IMR-90 (cell line): ENCODE measurements around the gene TIMM10. TPM values are rescaled to one million over a fixed set of nuclear protein-coding genes. Genes with fewer than 3 reads are reported as not detected.

Source experiments
- ATAC-seq: fragments of 200-7000 bp; cut with Tn5 transposase; 2 replicates; pipeline ENCODE4 v1.9.1; 2020; ENCODE audit warnings: low read depth, mild to moderate bottlenecking, moderate library complexity
- BruUV-seq: library from RNA; stranded (reverse); fragments of 400-500 nt; replicated peaks from 2 replicates; lab custom pipeline; 2021; lab: Mats Ljungman, UMichigan
- CTCF ChIA-PET: fragments of 300-600 bp; formaldehyde crosslinking; extraction: SDS; loops from one replicate; lab custom pipeline; 2021; ENCODE audit warnings: antibody characterized with exemption; lab: Yijun Ruan, JAX
- POLR2A ChIA-PET: fragments of 300-600 bp; sonication (Branson Sonifier 250); formaldehyde crosslinking; loops from one replicate; lab custom pipeline; 2022; ENCODE audit warnings: antibody characterized with exemption; ENCODE audit not compliant: unreplicated experiment; lab: Charles Lee
- DNase-seq: peaks from one replicate; pipeline ENCODE4 v3.0.0; 2013
- H2AFZ ChIP-seq: replicated peaks from 2 replicates; pipeline ENCODE3; 2013; ENCODE audit warnings: low read length, mild to moderate bottlenecking; ENCODE audit not compliant: poor library complexity
- H2AK5ac ChIP-seq: 2 replicates; pipeline ENCODE4 v1.6.1; 2013; ENCODE audit warnings: low read depth, low read length, inconsistent platforms
- H2AK9ac ChIP-seq: replicated peaks from 2 replicates; pipeline ENCODE3; 2013; ENCODE audit warnings: mild to moderate bottlenecking, low read depth, low read length, moderate library complexity; ENCODE audit not compliant: poor library complexity
- H2BK120ac ChIP-seq: 2 replicates; pipeline ENCODE4 v1.6.1; 2013; ENCODE audit warnings: low read depth, low read length, inconsistent platforms
- H2BK15ac ChIP-seq: 3 replicates; pipeline ENCODE4 v1.6.1; 2013; ENCODE audit warnings: low read depth, low read length, inconsistent platforms
- H2BK20ac ChIP-seq: 2 replicates; pipeline ENCODE4 v1.6.1; 2013; ENCODE audit warnings: low read depth, mild to moderate bottlenecking, inconsistent platforms, low read length, moderate library complexity
- H2BK5ac ChIP-seq: 2 replicates; pipeline ENCODE4 v1.6.1; 2013; ENCODE audit warnings: mild to moderate bottlenecking, low read depth, low read length, inconsistent platforms; ENCODE audit not compliant: poor library complexity, severe bottlenecking
- H3K14ac ChIP-seq: replicated peaks from 2 replicates; pipeline ENCODE4 v1.6.1; 2013; ENCODE audit warnings: low read depth, low read length, inconsistent platforms
- H3K18ac ChIP-seq: 2 replicates; pipeline ENCODE4 v1.6.1; 2013; ENCODE audit warnings: low read depth, low read length, control low read depth
- H3K23ac ChIP-seq: 2 replicates; pipeline ENCODE4 v1.6.1; 2013; ENCODE audit warnings: low read depth, low read length, inconsistent platforms
- H3K27ac ChIP-seq: 2 replicates; pipeline ENCODE4 v1.5.1; 2013; ENCODE audit warnings: mild to moderate bottlenecking, control low read depth, low read length; ENCODE audit not compliant: insufficient read depth
- H3K27me3 ChIP-seq: 2 replicates; pipeline ENCODE4 v1.6.1; 2013; ENCODE audit warnings: low read length; ENCODE audit not compliant: control insufficient read depth, insufficient read depth
- H3K36me3 ChIP-seq: 2 replicates; pipeline ENCODE4 v1.6.1; 2013; ENCODE audit warnings: low read length, mixed read lengths; ENCODE audit not compliant: control insufficient read depth, insufficient read depth
- H3K4ac ChIP-seq: 2 replicates; pipeline ENCODE4 v1.6.1; 2013; ENCODE audit warnings: low read depth, low read length, inconsistent platforms
- H3K4me1 ChIP-seq: 2 replicates; pipeline ENCODE4 v1.6.1; 2013; ENCODE audit warnings: low read length, mixed read lengths; ENCODE audit not compliant: control insufficient read depth, insufficient read depth
- H3K4me2 ChIP-seq: 2 replicates; pipeline ENCODE4 v1.6.1; 2013; ENCODE audit warnings: low read depth, mild to moderate bottlenecking, control low read depth, low read length, moderate library complexity
- H3K4me3 ChIP-seq: 2 replicates; pipeline ENCODE4 v1.5.1; 2013; ENCODE audit warnings: low read depth, mild to moderate bottlenecking, control low read depth, low read length, moderate library complexity; ENCODE audit not compliant: insufficient read depth
- H3K56ac ChIP-seq: 2 replicates; pipeline ENCODE4 v1.6.1; 2013; ENCODE audit warnings: low read length, inconsistent platforms; ENCODE audit not compliant: insufficient read depth; ENCODE audit errors: extremely low read depth
- H3K79me1 ChIP-seq, 2 experiments: 2 replicates each; pipeline ENCODE4 v1.6.1; 2013; ENCODE audit warnings: low read length in 2 of 2, inconsistent platforms in 1 of 2, low read depth in 1 of 2
- H3K9ac ChIP-seq: 2 replicates; pipeline ENCODE4 v1.6.1; 2013; ENCODE audit warnings: low read depth, low read length, control low read depth
- H3K9me1 ChIP-seq: 2 replicates; pipeline ENCODE4 v1.6.1; 2013; ENCODE audit warnings: low read length, inconsistent platforms; ENCODE audit not compliant: insufficient read depth
- H3K9me3 ChIP-seq: 2 replicates; pipeline ENCODE4 v1.6.1; 2013; ENCODE audit warnings: low read length; ENCODE audit not compliant: control insufficient read depth, insufficient read depth
- H4K20me1 ChIP-seq: 2 replicates; pipeline ENCODE4 v1.6.1; 2013; ENCODE audit warnings: low read length, inconsistent platforms; ENCODE audit not compliant: insufficient read depth
- H4K5ac ChIP-seq: 2 replicates; pipeline ENCODE4 v1.6.1; 2013; ENCODE audit warnings: mild to moderate bottlenecking, low read depth, low read length, control low read depth
- H4K8ac ChIP-seq, 2 experiments: 2 replicates each; pipeline ENCODE4 v1.6.1; 2013; ENCODE audit warnings: low read depth in 2 of 2, low read length in 2 of 2, control low read depth in 1 of 2, inconsistent platforms in 1 of 2
- H4K91ac ChIP-seq: 2 replicates; pipeline ENCODE4 v1.6.1; 2013; ENCODE audit warnings: low read depth, low read length, inconsistent platforms; ENCODE audit not compliant: insufficient read depth
- BHLHE40 ChIP-seq: fragments of 150-350 bp; IDR thresholded peaks from 2 replicates; pipeline ENCODE4 v1.6.1; 2016; ENCODE audit warnings: mild to moderate bottlenecking, low read depth, low read length
- CEBPB ChIP-seq: IDR thresholded peaks from 2 replicates; pipeline ENCODE4 v1.6.1; 2012; ENCODE audit warnings: low read depth, low read length, improper control_type of control experiment
- CHD1 ChIP-seq: IDR thresholded peaks from 2 replicates; pipeline ENCODE4 v1.6.1; 2012; ENCODE audit warnings: low read depth, low read length, improper control_type of control experiment
- FOS ChIP-seq: fragments of 150-350 bp; IDR thresholded peaks from 2 replicates; pipeline ENCODE4 v1.6.1; 2016; ENCODE audit warnings: low read depth, low read length
- MAFK ChIP-seq: IDR thresholded peaks from 2 replicates; pipeline ENCODE4 v1.6.1; 2012; ENCODE audit warnings: low read depth, low read length, improper control_type of control experiment
- MAZ ChIP-seq: IDR thresholded peaks from 2 replicates; pipeline ENCODE4 v1.6.1; 2012; ENCODE audit warnings: low read depth, mild to moderate bottlenecking, low read length, improper control_type of control experiment, moderate library complexity, borderline replicate concordance
- MXI1 ChIP-seq: IDR thresholded peaks from 2 replicates; pipeline ENCODE4 v1.6.1; 2012; ENCODE audit warnings: low read depth, mild to moderate bottlenecking, low read length, moderate library complexity, borderline replicate concordance
- NFE2L2 ChIP-seq: fragments of 150-350 bp; IDR thresholded peaks from 2 replicates; pipeline ENCODE4 v1.6.1; 2016; ENCODE audit warnings: low read depth, mild to moderate bottlenecking, low read length
- POLR2A ChIP-seq: IDR thresholded peaks from 2 replicates; pipeline ENCODE4 v1.6.1; 2012; ENCODE audit warnings: mild to moderate bottlenecking, low read depth, low read length
- RCOR1 ChIP-seq: IDR thresholded peaks from 2 replicates; pipeline ENCODE4 v1.6.1; 2012; ENCODE audit warnings: mild to moderate bottlenecking, low read length, improper control_type of control experiment; ENCODE audit not compliant: insufficient replicate concordance
- RFX5 ChIP-seq: IDR thresholded peaks from 2 replicates; pipeline ENCODE4 v1.8.0; 2012; ENCODE audit warnings: low read depth, mild to moderate bottlenecking, low read length, moderate library complexity
- SMC3 ChIP-seq: fragments of 150-350 bp; IDR thresholded peaks from 2 replicates; pipeline ENCODE4 v1.6.1; 2016; ENCODE audit warnings: low read depth, mild to moderate bottlenecking, antibody characterized with exemption, low read length, moderate library complexity
- USF2 ChIP-seq: fragments of 150-350 bp; IDR thresholded peaks from 2 replicates; pipeline ENCODE4 v1.6.1; 2017; ENCODE audit warnings: mild to moderate bottlenecking, antibody characterized with exemption, low read length, low read depth
- WGBS, 2 experiments: methylation state at CpG; one replicate each; pipeline versions ENCODE4 v1.1.5 to v1.1.7; 2013; ENCODE audit warnings: missing lambda C conversion rate in 2 of 2; ENCODE audit not compliant: insufficient read length in 1 of 2; ENCODE audit errors: extremely low coverage in 2 of 2; 5-methylcytosine and 5-hydroxymethylcytosine counted together
- dilution Hi-C: fragments of 300-500 bp; cut with HindIII; formaldehyde crosslinking; loops from one replicate; pipeline ENCODE4 v1.14.3; 2018; ENCODE audit warnings: low sequenced_read_pairs; ENCODE audit not compliant: unreplicated experiment
- in situ Hi-C: fragments of 300-500 bp; cut with MboI; formaldehyde crosslinking; loops from 3 replicates; pipeline ENCODE4 v1.14.3; 2019; ENCODE audit warnings: low sequenced_read_pairs, inconsistent platforms, mixed read lengths
- intact Hi-C: fragments of 100-400 bp; cut with micrococcal nuclease; formaldehyde crosslinking; loops from 2 replicates; pipeline ENCODE4 v1.10.0; 2022
- polyA plus RNA-seq, 3 experiments: library from polyadenylated mRNA; depleted of rRNA; stranded (reverse); fragments of >200 nt; gene quantifications; 2 replicates each; pipeline ENCODE4 v1.2.3, GENCODE V29; 2012; ENCODE audit warnings: low replicate concordance in 1 of 3
- total RNA-seq: library from RNA; depleted of rRNA; stranded (reverse); fragments of >200 nt; gene quantifications from 2 replicates; pipeline ENCODE4 v1.2.3, GENCODE V29; 2012
- TF ChIP-seq, protein P1 (sequence below): conservative IDR thresholded peaks from 2 replicates; pipeline ENCODE4 v1.5.1; 2012; ENCODE audit warnings: mild to moderate bottlenecking, low read depth, low read length, improper control_type of control experiment
- TF ChIP-seq, protein P2 (sequence below): fragments of 150-350 bp; IDR thresholded peaks from 2 replicates; pipeline ENCODE4 v1.6.1; 2016; ENCODE audit warnings: low read depth, mild to moderate bottlenecking, low read length, moderate library complexity, borderline replicate concordance

The TIMM10 gene
- total and polyA plus RNA-seq, 2 of the 4 experiments (the other 2 are of a cell fraction), result 96.8 to 135 TPM

DNA sequence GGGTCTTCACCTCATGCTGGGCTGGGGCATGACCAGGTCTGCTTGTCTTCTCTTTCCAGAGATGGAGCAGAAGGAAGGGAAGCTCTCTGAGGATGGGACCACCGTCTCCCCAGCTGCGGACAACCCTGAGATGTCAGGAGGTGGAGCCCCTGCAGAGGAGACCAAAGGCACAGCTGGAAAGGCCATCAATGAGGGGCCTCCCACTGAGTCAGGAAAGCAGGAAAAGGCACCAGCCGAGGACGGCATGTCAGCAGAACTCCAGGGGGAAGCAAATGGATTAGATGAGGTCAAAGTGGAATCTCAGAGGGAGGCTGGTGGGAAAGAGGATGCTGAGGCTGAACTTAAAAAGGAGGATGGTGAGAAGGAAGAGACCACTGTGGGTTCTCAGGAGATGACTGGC is 12.0 kb upstream of the TIMM10 start:
- Histone ChIP-seq H4K91ac (no peak overlapping the region), H2AK9ac (peak overlapping the region; percentile 9), H3K9me3 (no peaks in the 10 kb centered on the region), H2BK120ac (no peak overlapping the region), H3K4me3 (no peak overlapping the region), H3K56ac (no peak overlapping the region), H2AFZ (peak overlapping the region; percentile 32), H3K79me1 (no peaks in the 10 kb centered on the region), H3K27me3 (peaks cover 23% of the 10 kb centered on the region), H3K9ac (no peak overlapping the region), H2BK20ac (no peak overlapping the region), H2BK15ac (no peak overlapping the region), H3K4ac (no peak overlapping the region), H3K14ac (no peak overlapping the region), H3K27ac (no peak overlapping the region), H4K5ac (no peak overlapping the region), H2AK5ac (no peak overlapping the region), H3K23ac (no peak overlapping the region), H3K4me2 (no peak overlapping the region), H3K9me1 (no peaks in the 10 kb centered on the region), H2BK5ac (no peak overlapping the region), H4K20me1 (no peaks in the 10 kb centered on the region), H3K4me1 (no peaks in the 10 kb centered on the region; the same call in 1 of the 2 replicates), H4K8ac (no peak overlapping the region), H3K18ac (no peak overlapping the region), H3K36me3 (no peaks in the 10 kb centered on the region)
- ChIA-PET CTCF (no interaction called here), POLR2A (no interaction called here)
- in situ Hi-C loops (no loop called here), dilution Hi-C loops (no loop called here), intact Hi-C loops (no loop called here)
- BruUV-seq, result no TSS peak
- WGBS, 2 experiments, result 0% methylated on average over 3 of the region's 4 CpGs; no CpG with 5 or more reads in 1 of the 2 experiments
- DNase-seq, result no peak
- no peak for TF ChIP-seq MAFK
- no peak for TF ChIP-seq USF2
- no peak for TF ChIP-seq POLR2A
- TF ChIP-seq BHLHE40, result no peak
- TF ChIP-seq, protein P1, sequence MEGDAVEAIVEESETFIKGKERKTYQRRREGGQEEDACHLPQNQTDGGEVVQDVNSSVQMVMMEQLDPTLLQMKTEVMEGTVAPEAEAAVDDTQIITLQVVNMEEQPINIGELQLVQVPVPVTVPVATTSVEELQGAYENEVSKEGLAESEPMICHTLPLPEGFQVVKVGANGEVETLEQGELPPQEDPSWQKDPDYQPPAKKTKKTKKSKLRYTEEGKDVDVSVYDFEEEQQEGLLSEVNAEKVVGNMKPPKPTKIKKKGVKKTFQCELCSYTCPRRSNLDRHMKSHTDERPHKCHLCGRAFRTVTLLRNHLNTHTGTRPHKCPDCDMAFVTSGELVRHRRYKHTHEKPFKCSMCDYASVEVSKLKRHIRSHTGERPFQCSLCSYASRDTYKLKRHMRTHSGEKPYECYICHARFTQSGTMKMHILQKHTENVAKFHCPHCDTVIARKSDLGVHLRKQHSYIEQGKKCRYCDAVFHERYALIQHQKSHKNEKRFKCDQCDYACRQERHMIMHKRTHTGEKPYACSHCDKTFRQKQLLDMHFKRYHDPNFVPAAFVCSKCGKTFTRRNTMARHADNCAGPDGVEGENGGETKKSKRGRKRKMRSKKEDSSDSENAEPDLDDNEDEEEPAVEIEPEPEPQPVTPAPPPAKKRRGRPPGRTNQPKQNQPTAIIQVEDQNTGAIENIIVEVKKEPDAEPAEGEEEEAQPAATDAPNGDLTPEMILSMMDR, result no peak
- no peak for TF ChIP-seq MXI1
- no peak for TF ChIP-seq RCOR1
- no peak for TF ChIP-seq NFE2L2
- no peak for TF ChIP-seq RFX5
- no peak for TF ChIP-seq FOS
- TF ChIP-seq CEBPB, result no peak
- no peak for TF ChIP-seq CHD1
- TF ChIP-seq, protein P2, sequence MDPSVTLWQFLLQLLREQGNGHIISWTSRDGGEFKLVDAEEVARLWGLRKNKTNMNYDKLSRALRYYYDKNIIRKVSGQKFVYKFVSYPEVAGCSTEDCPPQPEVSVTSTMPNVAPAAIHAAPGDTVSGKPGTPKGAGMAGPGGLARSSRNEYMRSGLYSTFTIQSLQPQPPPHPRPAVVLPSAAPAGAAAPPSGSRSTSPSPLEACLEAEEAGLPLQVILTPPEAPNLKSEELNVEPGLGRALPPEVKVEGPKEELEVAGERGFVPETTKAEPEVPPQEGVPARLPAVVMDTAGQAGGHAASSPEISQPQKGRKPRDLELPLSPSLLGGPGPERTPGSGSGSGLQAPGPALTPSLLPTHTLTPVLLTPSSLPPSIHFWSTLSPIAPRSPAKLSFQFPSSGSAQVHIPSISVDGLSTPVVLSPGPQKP, result no peak
- no peak for TF ChIP-seq MAZ
- no peak for TF ChIP-seq SMC3
- ATAC-seq, result no peak
